Umbilical cord (tissue), 2 donors: ENCODE measurements around the gene DPP7. TPM values are rescaled to one million over a fixed set of nuclear protein-coding genes. Genes with fewer than 3 reads are reported as not detected.
"Not testable (repeated sequence)": the region's sequence is repeated elsewhere in the genome, so short reads cannot be mapped to it uniquely, and the experiment has no call there.

Experiments
- DNase-seq: peaks from one replicate; pipeline ENCODE4 v3.0.0-alpha.2; 2015; ENCODE audit warnings: low spot score
- total RNA-seq: library from RNA; depleted of rRNA; stranded (reverse); fragments of >200 nt; gene quantifications from one replicate; pipeline ENCODE4 v1.2.3, GENCODE V29; 2014; ENCODE audit warnings: low replicate concordance; ENCODE audit not compliant: insufficient read depth

The DPP7 gene
- total RNA-seq, 1 donor from 2014 or later = 67.9 TPM

- no peak for DNase-seq
These were observed 33.7 kb upstream of the DPP7 start for GRCh38 chr9:137148242-137148641.

GRCh38 chr9:137147793-137148160, 33.2 kb upstream of the DPP7 start:
- no peak for DNase-seq

- DNase-seq = no peak
These were observed 32.7 kb upstream of the DPP7 start for GRCh38 chr9:137147091-137147792.

- DNase-seq = no peak
These were observed 32.0 kb upstream of the DPP7 start for GRCh38 chr9:137146527-137146918.

GRCh38 chr9:137145731-137146526, 31.4 kb upstream of the DPP7 start:
- no peak for DNase-seq

- DNase-seq = no peak
These were observed 28.9 kb upstream of the DPP7 start for GRCh38 chr9:137143459-137143858.

- DNase-seq = no peak
These were observed 27.7 kb upstream of the DPP7 start for GRCh38 chr9:137141976-137142936.

- no peak for DNase-seq
These were observed 26.7 kb upstream of the DPP7 start for GRCh38 chr9:137141050-137141810.

- no peak for DNase-seq
These were observed 25.8 kb upstream of the DPP7 start for GRCh38 chr9:137140151-137141012.

GRCh38 chr9:137139468-137140150, 25.1 kb upstream of the DPP7 start:
- DNase-seq = no peak

- no peak for DNase-seq
These were observed 24.4 kb upstream of the DPP7 start, which contains the start of gene GRIN1 for GRCh38 chr9:137138722-137139467. TSS of gene GRIN1 (plus strand) at chr9:137139154. CDS start at chr9:137139487, 333 bp downstream.

GRCh38 chr9:137138058-137138721, 23.7 kb upstream of the DPP7 start:
- DNase-seq = no peak

GRCh38 chr9:137136881-137137607, 22.5 kb upstream of the DPP7 start:
- no peak for DNase-seq

GRCh38 chr9:137136261-137136880, 21.8 kb upstream of the DPP7 start:
- no peak for DNase-seq

GRCh38 chr9:137135154-137135553, 20.6 kb upstream of the DPP7 start:
- DNase-seq = not testable (repeated sequence)

GRCh38 chr9:137134191-137134590, 19.7 kb upstream of the DPP7 start:
- DNase-seq = no peak

GRCh38 chr9:137130176-137130755, 15.7 kb upstream of the DPP7 start:
- no peak for DNase-seq
